Stimulated activated naive CD8-positive, alpha-beta T cell treated with anti-CD3 and anti-CD28 coated beads, Interleukin-15, amount 100 ng/mL, for 72 hours (primary cell): ENCODE data around the gene SENP8.

Experiments
- ATAC-seq: fragments of 150-1000 bp; cut with Tn5 transposase; 2 replicates; pipeline ENCODE4 v1.10.0; 2021; ENCODE audit warnings: mild to moderate bottlenecking, moderate library complexity
- DNase-seq, 2 donors: peaks; one replicate each; pipeline ENCODE4 v3.0.0; 2021 to 2022
- H3K27ac Mint-ChIP-seq, 2 donors: one replicate each; pipeline ENCODE4 v1.8.0; 2022; ENCODE audit warnings: mild to moderate bottlenecking in 2 of 2, mixed read lengths in 2 of 2, moderate library complexity in 2 of 2
- H3K27me3 Mint-ChIP-seq: one replicate; pipeline ENCODE4 v1.8.0; 2022; ENCODE audit warnings: mixed read lengths
- H3K4me1 Mint-ChIP-seq: one replicate; pipeline ENCODE4 v1.8.0; 2022; ENCODE audit warnings: mild to moderate bottlenecking, mixed read lengths
- H3K4me3 Mint-ChIP-seq, 2 donors: one replicate each; pipeline ENCODE4 v1.8.0; 2022; ENCODE audit warnings: mild to moderate bottlenecking in 2 of 2, mixed read lengths in 2 of 2, moderate library complexity in 1 of 2
- H3K9me3 Mint-ChIP-seq, 2 donors: one replicate each; pipeline ENCODE4 v1.8.0; 2022; ENCODE audit warnings: mixed read lengths in 2 of 2

SENP8 gene

GRCh38 chr15:72174551-72175165, 56.5 kb downstream of the SENP8 start:
- DNase-seq (no peak), ATAC-seq (no peak)
- Mint-ChIP-seq H3K4me1 (no peaks in the 10 kb centered on the region), H3K27ac (peak overlapping the region; percentile 14 to 23), H3K27me3 (no peaks in the 10 kb centered on the region), H3K9me3 (no peaks in the 10 kb centered on the region), H3K4me3 (no peak overlapping the region)

- Mint-ChIP-seq H3K27ac (peak overlapping the region; percentile 4 to 23), H3K4me1 (no peaks in the 10 kb centered on the region), H3K4me3 (no peak overlapping the region), H3K27me3 (no peaks in the 10 kb centered on the region), H3K9me3 (no peaks in the 10 kb centered on the region)
- no peak for DNase-seq
- ATAC-seq: peak; percentile 15
Observed at GRCh38 chr15:72175186-72176044, 57.2 kb downstream of the SENP8 start.

GRCh38 chr15:72176159-72176558, 58.0 kb downstream of the SENP8 start:
- H3K27ac Mint-ChIP-seq: no peak overlapping the region
- ATAC-seq (no peak), DNase-seq (no peak)
- H3K9me3 Mint-ChIP-seq: no peaks in the 10 kb centered on the region
- H3K27me3 Mint-ChIP-seq: peaks cover 7% of the 10 kb centered on the region
- no peaks in the 10 kb centered on the region for H3K4me1 Mint-ChIP-seq
- H3K4me3 Mint-ChIP-seq: no peak overlapping the region

GRCh38 chr15:72176743-72177142, 58.5 kb downstream of the SENP8 start:
- no peak for ATAC-seq
- Mint-ChIP-seq H3K27ac (no peak overlapping the region), H3K4me1 (no peaks in the 10 kb centered on the region), H3K4me3 (no peak overlapping the region), H3K27me3 (peaks cover 12% of the 10 kb centered on the region), H3K9me3 (no peaks in the 10 kb centered on the region)
- no peak for DNase-seq

- H3K4me3 Mint-ChIP-seq: no peak overlapping the region
- H3K27me3 Mint-ChIP-seq: peaks cover 36% of the 10 kb centered on the region
- no peak overlapping the region for H3K27ac Mint-ChIP-seq
- no peaks in the 10 kb centered on the region for H3K4me1 Mint-ChIP-seq
- DNase-seq (no peak), ATAC-seq (no peak)
- no peaks in the 10 kb centered on the region for H3K9me3 Mint-ChIP-seq
Observed at GRCh38 chr15:72178976-72179585, 60.9 kb downstream of the SENP8 start.

GRCh38 chr15:72179950-72180581, 61.9 kb downstream of the SENP8 start:
- peaks cover 46% of the 10 kb centered on the region for H3K27me3 Mint-ChIP-seq

GRCh38 chr15:72180761-72181324, 62.6 kb downstream of the SENP8 start:
- Mint-ChIP-seq H3K27ac (no peak overlapping the region), H3K27me3 (peaks cover 53% of the 10 kb centered on the region), H3K4me1 (no peaks in the 10 kb centered on the region), H3K4me3 (no peak overlapping the region), H3K9me3 (no peaks in the 10 kb centered on the region)
- ATAC-seq: no peak
- no peak for DNase-seq

More at GRCh38 chr15:72179950-72180581, 61.9 kb downstream of the SENP8 start:
- H3K27ac Mint-ChIP-seq: no peak overlapping the region
- DNase-seq: no peak
- H3K4me3 Mint-ChIP-seq: no peak overlapping the region
- ATAC-seq: no peak
- H3K9me3 Mint-ChIP-seq: no peaks in the 10 kb centered on the region
- H3K4me1 Mint-ChIP-seq: no peaks in the 10 kb centered on the region

GRCh38 chr15:72182244-72182643, 64.0 kb downstream of the SENP8 start:
- H3K27me3 Mint-ChIP-seq: peaks cover 53% of the 10 kb centered on the region
- ATAC-seq: no peak

GRCh38 chr15:72182673-72183072, 64.5 kb downstream of the SENP8 start:
- no peak for DNase-seq
- no peak overlapping the region for H3K27ac Mint-ChIP-seq
- no peak overlapping the region for H3K4me3 Mint-ChIP-seq
- no peak for ATAC-seq
- H3K9me3 Mint-ChIP-seq: no peaks in the 10 kb centered on the region
- H3K27me3 Mint-ChIP-seq: peaks cover 53% of the 10 kb centered on the region
- no peaks in the 10 kb centered on the region for H3K4me1 Mint-ChIP-seq

More at GRCh38 chr15:72182244-72182643, 64.0 kb downstream of the SENP8 start:
- no peak for DNase-seq
- Mint-ChIP-seq H3K27ac (no peak overlapping the region), H3K4me3 (no peak overlapping the region), H3K4me1 (no peaks in the 10 kb centered on the region), H3K9me3 (no peaks in the 10 kb centered on the region)

GRCh38 chr15:72183781-72184164, 65.6 kb downstream of the SENP8 start:
- peaks cover 58% of the 10 kb centered on the region for H3K27me3 Mint-ChIP-seq
- ATAC-seq (no peak), DNase-seq (no peak)
- H3K27ac Mint-ChIP-seq: no peak overlapping the region
- no peaks in the 10 kb centered on the region for H3K9me3 Mint-ChIP-seq
- no peaks in the 10 kb centered on the region for H3K4me1 Mint-ChIP-seq
- H3K4me3 Mint-ChIP-seq: no peak overlapping the region

GRCh38 chr15:72184165-72184811, 66.1 kb downstream of the SENP8 start:
- no peaks in the 10 kb centered on the region for H3K9me3 Mint-ChIP-seq

GRCh38 chr15:72189250-72189902, 71.2 kb downstream of the SENP8 start:
- Mint-ChIP-seq H3K9me3 (no peaks in the 10 kb centered on the region), H3K4me3 (no peak overlapping the region), H3K27ac (no peak overlapping the region), H3K27me3 (peaks cover 39% of the 10 kb centered on the region), H3K4me1 (no peaks in the 10 kb centered on the region)
- ATAC-seq (no peak), DNase-seq (no peak)

More at GRCh38 chr15:72184165-72184811, 66.1 kb downstream of the SENP8 start:
- Mint-ChIP-seq H3K27me3 (peaks cover 58% of the 10 kb centered on the region), H3K27ac (no peak overlapping the region), H3K4me1 (no peaks in the 10 kb centered on the region), H3K4me3 (no peak overlapping the region)
- ATAC-seq: no peak
- no peak for DNase-seq

GRCh38 chr15:72192416-72192815, 74.2 kb downstream of the SENP8 start:
- Mint-ChIP-seq H3K27me3 (peaks cover 31% of the 10 kb centered on the region), H3K27ac (no peak overlapping the region), H3K4me1 (peaks cover 5% of the 10 kb centered on the region), H3K9me3 (no peaks in the 10 kb centered on the region), H3K4me3 (no peak overlapping the region)
- ATAC-seq (no peak), DNase-seq (no peak)
